Measurements from ENCODE around the gene SLC15A2. TPM values are rescaled to one million over a fixed set of nuclear protein-coding genes. Genes with fewer than 3 reads are reported as not detected.

Gene SLC15A2
- total and polyA plus RNA-seq, 7 donors, result 0.46 to 2.1 (median 1.1) TPM

- intact Hi-C loops (cut with DNase I), result no loop called here
- Histone ChIP-seq H3K27ac (no peak overlapping the region), H3K36me3 (no peaks in the 10 kb centered on the region), H3K4me3 (no peak overlapping the region), H3K9me3 (no peaks in the 10 kb centered on the region), H3K4me1 (peaks cover 0 to 14% (median 12%) of the 10 kb centered on the region in 4 donors), H3K27me3 (no peaks in the 10 kb centered on the region)
- TF ChIP-seq, protein P1, sequence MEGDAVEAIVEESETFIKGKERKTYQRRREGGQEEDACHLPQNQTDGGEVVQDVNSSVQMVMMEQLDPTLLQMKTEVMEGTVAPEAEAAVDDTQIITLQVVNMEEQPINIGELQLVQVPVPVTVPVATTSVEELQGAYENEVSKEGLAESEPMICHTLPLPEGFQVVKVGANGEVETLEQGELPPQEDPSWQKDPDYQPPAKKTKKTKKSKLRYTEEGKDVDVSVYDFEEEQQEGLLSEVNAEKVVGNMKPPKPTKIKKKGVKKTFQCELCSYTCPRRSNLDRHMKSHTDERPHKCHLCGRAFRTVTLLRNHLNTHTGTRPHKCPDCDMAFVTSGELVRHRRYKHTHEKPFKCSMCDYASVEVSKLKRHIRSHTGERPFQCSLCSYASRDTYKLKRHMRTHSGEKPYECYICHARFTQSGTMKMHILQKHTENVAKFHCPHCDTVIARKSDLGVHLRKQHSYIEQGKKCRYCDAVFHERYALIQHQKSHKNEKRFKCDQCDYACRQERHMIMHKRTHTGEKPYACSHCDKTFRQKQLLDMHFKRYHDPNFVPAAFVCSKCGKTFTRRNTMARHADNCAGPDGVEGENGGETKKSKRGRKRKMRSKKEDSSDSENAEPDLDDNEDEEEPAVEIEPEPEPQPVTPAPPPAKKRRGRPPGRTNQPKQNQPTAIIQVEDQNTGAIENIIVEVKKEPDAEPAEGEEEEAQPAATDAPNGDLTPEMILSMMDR (IDR thresholded peaks at IDR 0.05), result no peak
- TF ChIP-seq EP300 (IDR thresholded peaks at IDR 0.05) (no peak), POLR2A (IDR thresholded peaks at IDR 0.05) (no peak), POLR2AphosphoS5 (IDR thresholded peaks at IDR 0.05) (no peak)
- no peak for DNase-seq
- WGBS, 2 donors, result 93 to 94% methylated on average over 3 of the region's 3 CpGs
These were observed 3.1 kb downstream of the SLC15A2 start for GRCh38 chr3:121897296-121897695.

GRCh38 chr3:121913305-121913990 is 19.2 kb downstream of the SLC15A2 start:
- intact Hi-C loops (cut with DNase I), result no loop called here
- Histone ChIP-seq H3K36me3 (no peaks in the 10 kb centered on the region), H3K27me3 (no peaks in the 10 kb centered on the region), H3K4me3 (no peak overlapping the region), H3K4me1 (no peaks in the 10 kb centered on the region), H3K9me3 (no peaks in the 10 kb centered on the region), H3K27ac (peak overlapping the region in 1 of 4 donors; percentile 32)
- DNase-seq, result no peak
- TF ChIP-seq, protein P1 (IDR thresholded peaks at IDR 0.05), result no peak
- TF ChIP-seq EP300 (IDR thresholded peaks at IDR 0.05) (no peak), POLR2A (IDR thresholded peaks at IDR 0.05) (no peak), POLR2AphosphoS5 (IDR thresholded peaks at IDR 0.05) (no peak)
- 35 to 89% methylated on average over 2 of the region's 2 CpGs for WGBS, 2 donors

DNA sequence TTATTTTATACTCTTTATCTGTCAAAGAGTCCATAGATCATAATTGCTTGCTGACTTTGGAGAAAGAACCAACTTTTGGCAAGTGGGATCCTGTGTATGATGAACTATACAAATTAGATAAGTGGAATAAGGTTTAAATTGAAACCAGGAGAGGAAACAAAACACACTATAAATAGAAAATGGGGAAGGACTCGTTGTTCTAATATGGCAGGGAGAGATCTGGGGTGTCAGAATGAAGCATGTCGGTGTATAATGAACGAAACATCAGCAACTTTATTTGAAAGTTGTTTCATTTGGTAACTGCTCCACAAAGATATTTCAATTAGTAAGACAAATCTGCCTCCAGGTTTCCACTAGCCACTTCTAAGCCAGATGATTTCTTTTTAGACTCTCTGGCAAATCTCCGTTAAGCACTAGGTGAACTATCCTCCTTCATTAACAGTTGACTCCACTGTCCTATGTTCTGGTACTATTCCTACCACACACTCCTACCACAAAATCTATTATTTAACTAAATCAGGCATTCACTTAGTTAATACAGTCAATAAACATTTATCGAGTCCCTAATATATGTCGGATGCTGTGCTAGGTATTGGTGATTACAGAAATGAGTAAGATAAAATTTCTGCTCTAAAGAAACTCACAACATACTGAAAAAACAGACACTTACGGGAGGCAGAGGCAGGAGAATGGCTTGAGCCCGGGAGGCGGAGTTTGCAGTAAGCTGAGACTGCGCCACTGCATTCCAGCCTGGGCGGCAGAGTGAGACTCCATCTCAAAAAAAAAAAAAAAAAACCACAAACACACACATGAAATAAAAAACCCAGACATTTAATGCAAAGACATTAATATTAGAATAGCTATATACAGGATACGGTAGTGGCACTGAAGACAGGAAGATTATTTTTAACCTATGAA is 20.1 kb downstream of the SLC15A2 start:
- intact Hi-C loops (cut with DNase I), result no loop called here
- H3K27ac ChIP-seq, result peak overlapping the region in 1 of 4 donors; percentile 32
- H3K27me3 ChIP-seq, result no peaks in the 10 kb centered on the region
- no peak overlapping the region for H3K4me3 ChIP-seq
- H3K9me3 ChIP-seq, result no peaks in the 10 kb centered on the region
- TF ChIP-seq POLR2A (IDR thresholded peaks at IDR 0.05), result no peak
- TF ChIP-seq EP300 (IDR thresholded peaks at IDR 0.05), result no peak
- no peak for TF ChIP-seq POLR2AphosphoS5 (IDR thresholded peaks at IDR 0.05)
- TF ChIP-seq, protein P1 (IDR thresholded peaks at IDR 0.05), result no peak
- no peak for DNase-seq
- no peaks in the 10 kb centered on the region for H3K36me3 ChIP-seq
- H3K4me1 ChIP-seq, result no peaks in the 10 kb centered on the region
- 72 to 90% methylated on average over 12 of the region's 12 CpGs for WGBS, 2 donors

DNA sequence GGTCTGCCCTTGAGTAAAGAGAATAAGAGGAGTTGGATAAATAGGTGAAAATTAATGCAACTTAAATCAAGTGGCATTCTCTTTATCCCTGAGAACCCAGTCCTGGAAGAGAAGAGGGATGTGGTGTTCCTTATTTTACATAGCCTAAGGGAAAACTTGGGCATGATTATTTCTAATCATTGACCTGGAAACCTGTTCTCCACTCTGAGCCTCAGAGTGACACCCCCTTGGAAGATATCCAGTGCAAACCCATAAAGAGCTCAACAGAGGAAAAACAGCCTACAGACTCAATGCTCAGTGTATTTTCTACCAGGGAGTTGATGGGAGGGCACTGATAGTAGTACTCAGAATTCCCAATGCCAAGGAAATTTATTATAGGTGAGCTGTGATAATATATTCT is 22.0 kb downstream of the SLC15A2 start:
- H3K36me3 ChIP-seq, result no peaks in the 10 kb centered on the region
- intact Hi-C loops (cut with DNase I), result no loop called here
- no peak for TF ChIP-seq POLR2A (IDR thresholded peaks at IDR 0.05)
- TF ChIP-seq, protein P1 (IDR thresholded peaks at IDR 0.05), result no peak
- no peak for TF ChIP-seq EP300 (IDR thresholded peaks at IDR 0.05)
- no peak for TF ChIP-seq POLR2AphosphoS5 (IDR thresholded peaks at IDR 0.05)
- no peaks in the 10 kb centered on the region for H3K9me3 ChIP-seq
- H3K4me1 ChIP-seq, result no peaks in the 10 kb centered on the region
- H3K27ac ChIP-seq, result no peak overlapping the region
- DNase-seq, result no peak
- H3K4me3 ChIP-seq, result no peak overlapping the region
- no peaks in the 10 kb centered on the region for H3K27me3 ChIP-seq

Data from sigmoid colon (tissue), 7 donors.